ENCODE results near the gene NR2C1. TPM values are rescaled to one million over a fixed set of nuclear protein-coding genes. Genes with fewer than 3 reads are reported as not detected.
"Not testable (repeated sequence)": the region's sequence is repeated elsewhere in the genome, so short reads cannot be mapped to it uniquely, and the experiment has no call there.

Gene NR2C1
- total RNA-seq, 1 donor from 2014 or later: 187 TPM

DNA sequence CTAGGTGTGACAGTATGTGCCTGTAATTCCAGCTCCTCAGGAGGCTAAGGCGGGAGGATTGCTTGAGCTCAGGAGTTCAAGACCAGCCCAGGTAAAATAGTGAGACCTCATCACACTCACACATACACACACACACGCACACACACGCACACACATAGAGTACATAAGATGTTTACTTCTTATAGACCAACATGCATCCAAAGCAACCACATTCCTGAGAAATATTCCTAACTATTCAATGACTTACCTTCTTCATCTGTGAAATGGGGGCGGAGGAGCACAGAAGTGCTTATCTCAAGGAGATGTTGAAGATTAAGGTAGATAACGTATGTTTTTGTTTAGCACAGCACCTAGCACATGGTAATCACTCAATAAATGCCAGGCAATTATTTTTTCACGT is 76.4 kb downstream of the NR2C1 start:
- no peak overlapping the region for H3K27ac Mint-ChIP-seq

DNA sequence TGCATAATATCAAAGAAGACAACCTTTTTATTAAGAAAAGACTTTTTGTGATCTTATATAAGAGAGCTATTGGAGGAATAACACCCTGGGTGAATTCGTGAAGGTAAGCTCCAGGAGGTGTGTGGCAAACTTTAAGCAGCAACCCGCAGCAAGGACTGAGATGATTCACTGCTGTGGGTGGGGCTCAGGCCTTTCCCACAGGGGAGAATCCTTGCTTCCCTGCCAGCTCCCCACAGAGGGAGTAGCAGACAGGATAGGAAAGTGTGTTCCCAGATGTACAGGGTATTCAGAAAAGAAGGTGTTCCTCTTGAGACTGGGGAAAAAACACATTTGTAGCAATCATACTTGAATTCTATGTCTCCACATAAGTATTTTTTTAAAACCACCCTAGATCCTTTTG is 79.1 kb downstream of the NR2C1 start:
- Mint-ChIP-seq H3K27me3 (ENCODE audit: insufficient read depth, low read depth) (peaks cover 2% of the 10 kb centered on the region), H3K4me3 (no peak overlapping the region), H3K27ac (no peak overlapping the region), H3K9me3 (no peaks in the 10 kb centered on the region), H3K4me1 (no peaks in the 10 kb centered on the region), H3K36me3 (peaks cover 18% of the 10 kb centered on the region)
- H3K4me1 ChIP-seq: no peaks in the 10 kb centered on the region
- H3K27me3 ChIP-seq: no peaks in the 10 kb centered on the region
- H3K9me3 ChIP-seq (ENCODE audit: low read depth): no peaks in the 10 kb centered on the region
- no peak overlapping the region for H2AFZ ChIP-seq (replicated peaks)
- H3K36me3 ChIP-seq: no peaks in the 10 kb centered on the region
- peaks cover 41% of the 10 kb centered on the region for H3K79me2 ChIP-seq (ENCODE audit: low read depth)
- TF ChIP-seq EZH2 (IDR thresholded peaks at IDR 0.05) (no peak), EZH2phosphoT487 (IDR thresholded peaks at IDR 0.05) (no peak)
- TF ChIP-seq, protein P1, sequence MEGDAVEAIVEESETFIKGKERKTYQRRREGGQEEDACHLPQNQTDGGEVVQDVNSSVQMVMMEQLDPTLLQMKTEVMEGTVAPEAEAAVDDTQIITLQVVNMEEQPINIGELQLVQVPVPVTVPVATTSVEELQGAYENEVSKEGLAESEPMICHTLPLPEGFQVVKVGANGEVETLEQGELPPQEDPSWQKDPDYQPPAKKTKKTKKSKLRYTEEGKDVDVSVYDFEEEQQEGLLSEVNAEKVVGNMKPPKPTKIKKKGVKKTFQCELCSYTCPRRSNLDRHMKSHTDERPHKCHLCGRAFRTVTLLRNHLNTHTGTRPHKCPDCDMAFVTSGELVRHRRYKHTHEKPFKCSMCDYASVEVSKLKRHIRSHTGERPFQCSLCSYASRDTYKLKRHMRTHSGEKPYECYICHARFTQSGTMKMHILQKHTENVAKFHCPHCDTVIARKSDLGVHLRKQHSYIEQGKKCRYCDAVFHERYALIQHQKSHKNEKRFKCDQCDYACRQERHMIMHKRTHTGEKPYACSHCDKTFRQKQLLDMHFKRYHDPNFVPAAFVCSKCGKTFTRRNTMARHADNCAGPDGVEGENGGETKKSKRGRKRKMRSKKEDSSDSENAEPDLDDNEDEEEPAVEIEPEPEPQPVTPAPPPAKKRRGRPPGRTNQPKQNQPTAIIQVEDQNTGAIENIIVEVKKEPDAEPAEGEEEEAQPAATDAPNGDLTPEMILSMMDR (IDR thresholded peaks at IDR 0.05): no peak
- no peaks in the 10 kb centered on the region for H4K20me1 ChIP-seq (ENCODE audit: low read depth)
- no peaks in the 10 kb centered on the region for H3F3A ChIP-seq (ENCODE audit: low read depth)
- no peak overlapping the region for H3K27ac ChIP-seq
- H3K4me2 ChIP-seq: no peak overlapping the region
- H3K4me3 ChIP-seq: no peak overlapping the region
- no peak overlapping the region for H3K9ac ChIP-seq
- no peak for DNase-seq (ENCODE audit: low spot score)

More for the DNA sequence above, 76.4 kb downstream of the NR2C1 start:
- H3K9ac ChIP-seq: no peak overlapping the region
- no peak overlapping the region for H3K4me3 Mint-ChIP-seq
- H3K27me3 ChIP-seq: no peaks in the 10 kb centered on the region
- H3F3A ChIP-seq (ENCODE audit: low read depth): no peaks in the 10 kb centered on the region
- H3K27me3 Mint-ChIP-seq (ENCODE audit: insufficient read depth, low read depth): no peaks in the 10 kb centered on the region
- no peak overlapping the region for H3K4me2 ChIP-seq
- peaks cover 20% of the 10 kb centered on the region for H3K36me3 Mint-ChIP-seq
- H3K27ac ChIP-seq: no peak overlapping the region
- H3K79me2 ChIP-seq (ENCODE audit: low read depth): peaks cover 63% of the 10 kb centered on the region
- DNase-seq (ENCODE audit: low spot score): no peak
- TF ChIP-seq, protein P1 (IDR thresholded peaks at IDR 0.05): no peak
- TF ChIP-seq EZH2phosphoT487 (IDR thresholded peaks at IDR 0.05): no peak
- no peak for TF ChIP-seq EZH2 (IDR thresholded peaks at IDR 0.05)
- H3K4me3 ChIP-seq: no peak overlapping the region
- H4K20me1 ChIP-seq (ENCODE audit: low read depth): no peaks in the 10 kb centered on the region
- H3K36me3 ChIP-seq: peaks cover 7% of the 10 kb centered on the region
- H3K4me1 ChIP-seq: no peaks in the 10 kb centered on the region
- H2AFZ ChIP-seq (replicated peaks): no peak overlapping the region
- H3K9me3 Mint-ChIP-seq: no peaks in the 10 kb centered on the region
- H3K9me3 ChIP-seq (ENCODE audit: low read depth): no peaks in the 10 kb centered on the region
- H3K4me1 Mint-ChIP-seq: no peaks in the 10 kb centered on the region

DNA sequence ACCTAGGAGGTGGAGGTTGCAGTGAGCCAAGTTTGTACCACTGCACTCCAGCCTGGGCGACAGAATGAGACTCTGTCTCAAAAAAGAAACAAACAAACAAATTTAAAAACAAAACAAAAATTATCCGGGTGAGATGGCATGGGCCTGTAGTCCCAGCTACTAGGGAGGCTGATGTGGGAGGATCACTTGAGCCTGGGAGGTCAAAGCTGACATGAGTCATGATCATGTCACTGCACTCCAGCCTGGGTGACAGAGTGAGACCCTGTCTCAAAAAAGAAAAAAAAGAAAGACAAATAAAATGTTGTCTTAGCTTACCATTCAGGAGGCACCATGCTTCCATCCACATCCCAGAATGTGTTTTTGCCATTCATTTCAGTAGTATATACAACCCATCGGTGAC is 79.6 kb downstream of the NR2C1 start:
- H3K4me3 Mint-ChIP-seq, H3K4me2 ChIP-seq, H3K4me1 Mint-ChIP-seq: not testable (repeated sequence)

DNA sequence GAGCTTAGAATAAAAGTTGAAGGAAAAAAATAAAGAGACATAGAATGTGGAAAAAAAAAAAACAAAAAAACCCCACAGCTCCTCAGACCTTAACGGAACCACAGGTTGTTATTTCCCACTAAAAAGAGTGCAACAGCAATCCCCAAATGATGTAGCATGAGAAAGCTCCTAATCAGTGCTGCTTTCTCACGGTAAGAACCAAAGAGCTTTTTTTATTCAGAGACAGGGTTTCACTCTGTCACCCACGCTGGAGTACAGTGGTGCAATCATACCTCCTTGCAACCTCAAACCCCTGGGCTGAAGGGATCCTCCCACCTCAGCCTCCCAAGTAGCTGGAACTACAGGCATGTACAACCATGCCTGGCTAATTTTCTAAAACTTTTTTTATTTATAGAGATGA is 83.2 kb downstream of the NR2C1 start:
- Mint-ChIP-seq H3K4me3 (no peak overlapping the region), H3K27ac (no peak overlapping the region), H3K27me3 (ENCODE audit: insufficient read depth, low read depth) (peaks cover 2% of the 10 kb centered on the region), H3K9me3 (no peaks in the 10 kb centered on the region), H3K36me3 (peaks cover 18% of the 10 kb centered on the region), H3K4me1 (no peaks in the 10 kb centered on the region)
- DNase-seq (ENCODE audit: low spot score): no peak
- no peaks in the 10 kb centered on the region for H3K4me1 ChIP-seq
- no peak overlapping the region for H3K27ac ChIP-seq
- H3K9ac ChIP-seq: no peak overlapping the region
- no peaks in the 10 kb centered on the region for H3K36me3 ChIP-seq
- no peak overlapping the region for H3K4me2 ChIP-seq
- no peak overlapping the region for H2AFZ ChIP-seq (replicated peaks)
- no peak overlapping the region for H3K4me3 ChIP-seq
- H3K9me3 ChIP-seq (ENCODE audit: low read depth): no peaks in the 10 kb centered on the region
- H4K20me1 ChIP-seq (ENCODE audit: low read depth): no peaks in the 10 kb centered on the region
- peaks cover 14% of the 10 kb centered on the region for H3K79me2 ChIP-seq (ENCODE audit: low read depth)
- TF ChIP-seq EZH2 (IDR thresholded peaks at IDR 0.05) (no peak), EZH2phosphoT487 (IDR thresholded peaks at IDR 0.05) (no peak)
- TF ChIP-seq, protein P1 (IDR thresholded peaks at IDR 0.05): no peak
- H3F3A ChIP-seq (ENCODE audit: low read depth): no peaks in the 10 kb centered on the region
- no peaks in the 10 kb centered on the region for H3K27me3 ChIP-seq

More for the DNA sequence above, 79.6 kb downstream of the NR2C1 start:
- H3K9ac ChIP-seq; H3K4me3 ChIP-seq; H3K4me1 ChIP-seq; H3K9me3 ChIP-seq (ENCODE audit: low read depth); H3F3A ChIP-seq (ENCODE audit: low read depth); H3K27ac Mint-ChIP-seq; H3K27me3 Mint-ChIP-seq (ENCODE audit: insufficient read depth, low read depth); H3K9me3 Mint-ChIP-seq; H3K36me3 ChIP-seq; H4K20me1 ChIP-seq (ENCODE audit: low read depth); H3K27ac ChIP-seq; DNase-seq (ENCODE audit: low spot score); H3K27me3 ChIP-seq; H2AFZ ChIP-seq (replicated peaks): not testable (repeated sequence)
- peaks cover 15% of the 10 kb centered on the region for H3K36me3 Mint-ChIP-seq
- H3K79me2 ChIP-seq (ENCODE audit: low read depth): peaks cover 37% of the 10 kb centered on the region

All from neural progenitor cell (in vitro differentiated cells).